Vagina (tissue), 2 donors: ENCODE data around the gene CRHR1.

Experiments
- CTCF ChIP-seq, 3 experiments: fragments of 450-650 bp in 2 of 3; fragments of 200-600 bp in 1 of 3; sonication (generic) in 1 of 3; IDR thresholded peaks; one replicate each; pipeline ENCODE4 v1.5.1; 2017 to 2019; ENCODE audit warnings: antibody characterized with exemption in 3 of 3, mild to moderate bottlenecking in 2 of 3, moderate library complexity in 2 of 3
- POLR2A ChIP-seq, 2 donors: fragments of 450-650 bp; IDR thresholded peaks; one replicate each; pipeline ENCODE4 v1.6.1; 2017; ENCODE audit warnings: antibody characterized with exemption in 2 of 2, mild to moderate bottlenecking in 2 of 2, moderate library complexity in 2 of 2

- TF ChIP-seq POLR2A (IDR thresholded peaks at IDR 0.05) (no peak), CTCF (IDR thresholded peaks at IDR 0.05) (no peak)
Measured at GRCh38 chr17:45850011-45850410, 65.9 kb downstream of the CRHR1 start.
